H9 (cell line): ENCODE data around the gene AIG1. TPM values are rescaled to one million over a fixed set of nuclear protein-coding genes. Genes with fewer than 3 reads are reported as not detected.

Experiments
- DNase-seq: peaks from one replicate; pipeline ENCODE4 v3.0.0-alpha.2; 2017
- H2AFZ ChIP-seq: one replicate; pipeline ENCODE4 v1.6.1; 2013; ENCODE audit warnings: mild to moderate bottlenecking, low read length, control low read depth, moderate library complexity
- H2AK5ac ChIP-seq: 2 replicates; pipeline ENCODE4 v1.6.1; 2013; ENCODE audit warnings: low read length, control low read depth, mixed read lengths; ENCODE audit not compliant: insufficient read length
- H2BK120ac ChIP-seq: one replicate; pipeline ENCODE4 v1.6.1; 2013; ENCODE audit warnings: low read depth, mild to moderate bottlenecking, low read length, control low read depth, inconsistent platforms; ENCODE audit not compliant: poor library complexity, severe bottlenecking
- H2BK12ac ChIP-seq: 2 replicates; pipeline ENCODE4 v1.6.1; 2013; ENCODE audit warnings: low read length, control low read depth, mixed read lengths, low read depth; ENCODE audit not compliant: insufficient read length
- H2BK15ac ChIP-seq: 2 replicates; pipeline ENCODE4 v1.6.1; 2013; ENCODE audit warnings: low read depth, low read length, control low read depth
- H2BK20ac ChIP-seq: one replicate; pipeline ENCODE4 v1.6.1; 2013; ENCODE audit warnings: low read depth, mild to moderate bottlenecking, low read length, control low read depth, inconsistent platforms; ENCODE audit not compliant: poor library complexity, severe bottlenecking
- H2BK5ac ChIP-seq: 2 replicates; pipeline ENCODE4 v1.6.1; 2013; ENCODE audit warnings: low read length, control low read depth, mixed read lengths; ENCODE audit not compliant: insufficient read length
- H3K14ac ChIP-seq: 2 replicates; pipeline ENCODE4 v1.6.1; 2013; ENCODE audit warnings: low read length, control low read depth; ENCODE audit not compliant: insufficient read depth
- H3K18ac ChIP-seq: 2 replicates; pipeline ENCODE4 v1.6.1; 2013; ENCODE audit warnings: low read depth, mild to moderate bottlenecking, mixed read lengths, low read length, control low read depth; ENCODE audit not compliant: insufficient read length
- H3K23ac ChIP-seq: 2 replicates; pipeline ENCODE4 v1.6.1; 2013; ENCODE audit warnings: low read length, control low read depth, mixed read lengths, low read depth; ENCODE audit not compliant: insufficient read length
- H3K23me2 ChIP-seq: 2 replicates; pipeline ENCODE4 v1.6.1; 2013; ENCODE audit warnings: low read depth, mild to moderate bottlenecking, mixed read lengths, low read length, control low read depth; ENCODE audit not compliant: insufficient read length, poor library complexity, severe bottlenecking
- H3K27ac ChIP-seq: 2 replicates; pipeline ENCODE4 v1.5.1; 2013; ENCODE audit warnings: low read length, control low read depth, mixed read lengths, low read depth; ENCODE audit not compliant: insufficient read length
- H3K27me3 ChIP-seq: 2 replicates; pipeline ENCODE4 v1.6.1; 2013; ENCODE audit warnings: low read length, control low read depth, inconsistent platforms; ENCODE audit not compliant: insufficient read depth
- H3K4ac ChIP-seq: 2 replicates; pipeline ENCODE4 v1.6.1; 2013; ENCODE audit warnings: low read depth, mild to moderate bottlenecking, control low read depth, inconsistent platforms, low read length, moderate library complexity
- H3K4me1 ChIP-seq: 2 replicates; pipeline ENCODE4 v1.6.1; 2013; ENCODE audit warnings: low read length, control low read depth, inconsistent platforms; ENCODE audit not compliant: insufficient read depth
- H3K4me2 ChIP-seq: 2 replicates; pipeline ENCODE4 v1.6.1; 2013; ENCODE audit warnings: low read length, control low read depth, mixed read lengths; ENCODE audit not compliant: insufficient read length, insufficient read depth
- H3K56ac ChIP-seq: 2 replicates; pipeline ENCODE4 v1.6.1; 2013; ENCODE audit warnings: low read depth, mild to moderate bottlenecking, mixed read lengths, low read length, control low read depth; ENCODE audit not compliant: insufficient read length
- H3K79me1 ChIP-seq: 2 replicates; pipeline ENCODE4 v1.6.1; 2013; ENCODE audit warnings: low read depth, mild to moderate bottlenecking, moderate library complexity, low read length, control low read depth, inconsistent platforms; ENCODE audit not compliant: insufficient read depth, poor library complexity, severe bottlenecking
- H3K79me2 ChIP-seq: 2 replicates; pipeline ENCODE4 v1.6.1; 2013; ENCODE audit warnings: low read length, control low read depth, inconsistent platforms; ENCODE audit not compliant: insufficient read depth
- H3K9ac ChIP-seq: 2 replicates; pipeline ENCODE4 v1.6.1; 2013; ENCODE audit warnings: low read length, control low read depth, mixed read lengths; ENCODE audit not compliant: insufficient read length; ENCODE audit errors: extremely low read depth
- H3K9me3 ChIP-seq: one replicate; pipeline ENCODE4 v1.6.1; 2013; ENCODE audit warnings: low read depth, low read length, inconsistent platforms; ENCODE audit not compliant: control insufficient read depth
- H3T11ph ChIP-seq: one replicate; pipeline ENCODE4 v1.6.1; 2013; ENCODE audit warnings: mild to moderate bottlenecking, low read length, control low read depth, inconsistent platforms
- H4K20me1 ChIP-seq: one replicate; pipeline ENCODE4 v1.6.1; 2013; ENCODE audit not compliant: control insufficient read depth, insufficient read length, insufficient read depth
- H4K5ac ChIP-seq: 2 replicates; pipeline ENCODE4 v1.6.1; 2013; ENCODE audit warnings: low read depth, mild to moderate bottlenecking, mixed read lengths, low read length, control low read depth; ENCODE audit not compliant: insufficient read length
- H4K8ac ChIP-seq: replicated peaks from 2 replicates; pipeline ENCODE4 v1.6.1; 2013; ENCODE audit warnings: low read length, control low read depth, mixed read lengths, low read depth; ENCODE audit not compliant: insufficient read length
- H4K91ac ChIP-seq: 2 replicates; pipeline ENCODE4 v1.6.1; 2013; ENCODE audit warnings: low read depth, mild to moderate bottlenecking, moderate library complexity, mixed read lengths, low read length, control low read depth; ENCODE audit not compliant: insufficient read length
- H3K27ac Mint-ChIP-seq, 3 experiments: 2 replicates in 2 of 3; 3 replicates in 1 of 3; pipeline ENCODE4 v1.8.0; 2020 to 2021; ENCODE audit warnings: mixed read lengths in 3 of 3, mild to moderate bottlenecking in 1 of 3, moderate library complexity in 1 of 3
- H3K27me3 Mint-ChIP-seq: 2 replicates; pipeline ENCODE4 v1.8.0; 2021; ENCODE audit warnings: low read depth, mild to moderate bottlenecking, moderate library complexity, mixed read lengths
- H3K36me3 Mint-ChIP-seq, 3 experiments: 2 replicates in 2 of 3; 3 replicates in 1 of 3; pipeline ENCODE4 v1.8.0; 2020 to 2021; ENCODE audit warnings: low read depth in 3 of 3, mixed read lengths in 3 of 3; ENCODE audit not compliant: insufficient read depth in 1 of 3
- H3K4me1 Mint-ChIP-seq, 2 experiments: 2 replicates each; pipeline ENCODE4 v1.8.0; 2020; ENCODE audit warnings: mixed read lengths in 2 of 2
- H3K4me3 Mint-ChIP-seq, 2 experiments: 2 replicates in 1 of 2; 3 replicates in 1 of 2; pipeline ENCODE4 v1.8.0; 2020 to 2021; ENCODE audit warnings: mild to moderate bottlenecking in 2 of 2, mixed read lengths in 2 of 2, moderate library complexity in 1 of 2
- H3K9me3 Mint-ChIP-seq, 2 experiments: 2 replicates in 1 of 2; 3 replicates in 1 of 2; pipeline ENCODE4 v1.8.0; 2020; ENCODE audit warnings: mild to moderate bottlenecking in 2 of 2, mixed read lengths in 2 of 2, moderate library complexity in 1 of 2
- CTCF ChIP-seq: fragments of 200-600 bp; sonication (generic); conservative IDR thresholded peaks from 3 replicates; pipeline ENCODE4 v1.8.0; 2021; ENCODE audit warnings: antibody characterized with exemption, mild to moderate bottlenecking
- WGBS: extraction: QIAGEN DNeasy Blood & Tissue Kit; methylation state at CpG from one replicate; pipeline ENCODE4 v1.1.7; 2013; ENCODE audit warnings: missing lambda C conversion rate, low lambda C conversion rate, mixed read lengths; ENCODE audit not compliant: insufficient read length; ENCODE audit errors: extremely low coverage; 5-methylcytosine and 5-hydroxymethylcytosine counted together
- total RNA-seq: library from RNA; stranded (reverse); gene quantifications from 2 replicates; pipeline ENCODE4 v1.2.1, GENCODE V29; 2021

The AIG1 gene
- total RNA-seq, 1 experiment from 2014 or later = 44.6 TPM

- TF ChIP-seq CTCF = no peak
- Histone ChIP-seq H4K5ac (no peak overlapping the region), H2BK120ac (no peak overlapping the region), H2BK20ac (no peak overlapping the region), H3K9ac (no peak overlapping the region), H3K27ac (no peak overlapping the region), H2BK15ac (no peak overlapping the region), H3K27me3 (no peaks in the 10 kb centered on the region), H2AK5ac (no peak overlapping the region), H4K20me1 (no peaks in the 10 kb centered on the region), H3K23me2 (no peaks in the 10 kb centered on the region), H3K4me2 (no peak overlapping the region), H2BK12ac (no peak overlapping the region), H4K8ac (no peak overlapping the region), H3K4ac (no peak overlapping the region), H2BK5ac (no peak overlapping the region), H3K79me2 (no peaks in the 10 kb centered on the region), H3K18ac (no peak overlapping the region), H3K56ac (no peak overlapping the region), H3T11ph (no peak overlapping the region), H2AFZ (no peak overlapping the region), H3K9me3 (no peaks in the 10 kb centered on the region), H4K91ac (no peak overlapping the region), H3K14ac (no peak overlapping the region), H3K23ac (no peak overlapping the region), H3K4me1 (no peaks in the 10 kb centered on the region), H3K79me1 (no peaks in the 10 kb centered on the region)
- H3K36me3 Mint-ChIP-seq = peaks cover 0 to 9% (median 0%) of the 10 kb centered on the region in 3 experiments; a peak in 2 of 7 replicates
- no peak overlapping the region for H3K4me3 Mint-ChIP-seq
- DNase-seq = no peak
- no peaks in the 10 kb centered on the region for H3K9me3 Mint-ChIP-seq
- no peaks in the 10 kb centered on the region for H3K4me1 Mint-ChIP-seq
- no CpG with 5 or more reads among the region's 4 CpGs for WGBS
- H3K27me3 Mint-ChIP-seq = no peaks in the 10 kb centered on the region
- H3K27ac Mint-ChIP-seq = no peak overlapping the region; a peak in 1 of 7 replicates
Observed at GRCh38 chr6:143109196-143109595, 48.5 kb downstream of the AIG1 start.
